ENCODE measurements around the gene PNMA1.

PNMA1 gene

GRCh38 chr14:73750531-73750901, 36.3 kb upstream of the PNMA1 start:
- DNase-seq: peak in 1 of 14 donors; percentile 75

DNA sequence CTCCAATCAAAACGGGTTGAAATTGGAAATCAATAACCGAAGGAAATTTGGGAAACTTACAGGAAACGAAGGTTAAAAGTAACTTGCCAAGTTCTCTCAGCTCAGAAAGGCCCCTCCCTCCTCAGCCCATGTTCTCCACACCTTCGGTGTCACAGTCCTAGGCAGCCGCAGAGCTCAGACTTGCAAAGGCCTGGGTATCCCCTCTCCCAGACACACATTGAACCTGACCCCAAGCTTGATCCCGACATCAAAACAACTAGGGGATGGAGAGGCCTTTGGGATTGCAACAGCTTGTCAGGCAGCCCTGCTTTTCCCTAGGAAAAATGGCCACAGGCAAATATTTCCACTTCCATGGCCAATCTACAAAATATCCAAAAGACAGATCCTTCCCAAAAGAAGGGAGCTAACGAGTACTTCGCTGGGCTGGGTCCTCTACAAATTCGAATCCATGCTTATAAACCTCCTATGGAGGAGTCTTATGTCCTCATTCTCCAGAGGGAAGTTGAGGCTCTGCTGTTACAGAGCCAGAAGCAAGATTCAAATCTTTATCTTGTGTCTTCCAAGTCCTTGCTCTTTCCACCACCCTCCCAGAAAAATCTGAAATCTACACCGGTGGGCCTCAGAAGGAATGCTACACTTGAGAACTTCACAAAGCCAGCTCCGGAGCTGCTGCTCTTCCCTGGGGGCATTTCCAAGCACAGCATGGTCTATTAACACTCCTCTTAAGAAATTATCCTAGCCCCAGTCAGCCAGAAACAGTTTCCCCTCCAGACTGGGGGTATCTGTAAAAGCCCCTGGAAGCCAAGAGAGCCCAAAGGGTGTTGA, 35.7 kb upstream of the PNMA1 start:
- DNase-seq: no peak

GRCh38 chr14:73748858-73749357, 34.7 kb upstream of the PNMA1 start:
- no peak for DNase-seq

GRCh38 chr14:73747379-73748211, 33.4 kb upstream of the PNMA1 start:
- DNase-seq: no peak

DNA sequence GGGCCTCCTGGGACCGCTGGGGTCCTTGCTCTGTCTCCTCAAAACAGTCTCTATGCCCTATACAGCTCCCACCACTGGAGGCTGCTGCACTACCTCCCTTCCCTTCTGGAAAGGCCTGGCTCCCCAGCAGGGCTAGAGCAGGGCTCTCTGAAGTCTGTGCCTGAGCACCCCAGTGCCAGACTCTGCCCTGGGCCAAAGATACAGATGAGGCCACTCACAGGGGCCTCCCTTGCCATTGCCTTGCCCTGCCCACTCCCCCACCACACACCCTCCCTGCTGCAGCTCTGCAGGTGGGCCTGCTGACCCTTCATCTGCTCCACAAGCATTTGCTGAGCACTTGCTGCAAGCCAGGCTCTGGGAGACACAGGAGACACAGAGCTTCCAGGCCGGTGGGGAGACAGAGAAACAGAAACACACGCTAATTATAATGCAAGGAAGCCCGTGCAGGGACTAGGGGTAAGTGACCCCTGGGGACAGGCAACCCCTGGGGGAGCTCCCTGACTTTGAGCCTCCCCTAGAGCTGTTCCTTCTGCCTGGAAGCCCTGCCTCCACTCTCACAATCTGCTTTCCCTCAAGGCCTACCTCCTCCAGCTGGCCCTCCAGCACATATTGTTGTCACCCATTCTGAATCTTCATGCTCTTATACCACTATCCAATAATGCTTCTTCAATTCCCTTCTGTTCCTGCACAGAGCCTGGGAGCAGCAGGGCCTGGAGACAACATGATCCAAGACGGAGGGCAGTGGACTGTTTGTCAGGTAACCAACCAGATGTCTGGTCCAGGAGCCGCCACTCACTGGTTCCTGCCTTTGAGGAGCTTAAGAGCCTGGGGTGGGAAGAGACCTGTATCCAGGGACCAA, 32.6 kb upstream of the PNMA1 start:
- DNase-seq: no peak

- no peak for DNase-seq
Observed at GRCh38 chr14:73745571-73746519, 31.7 kb upstream of the PNMA1 start.

- no peak for DNase-seq
Observed at GRCh38 chr14:73744874-73745529, 30.8 kb upstream of the PNMA1 start.

GRCh38 chr14:73744175-73744867, 30.1 kb upstream of the PNMA1 start:
- DNase-seq: peak in 6 of 14 donors; percentile 16 to 60 (median 28)

DNA sequence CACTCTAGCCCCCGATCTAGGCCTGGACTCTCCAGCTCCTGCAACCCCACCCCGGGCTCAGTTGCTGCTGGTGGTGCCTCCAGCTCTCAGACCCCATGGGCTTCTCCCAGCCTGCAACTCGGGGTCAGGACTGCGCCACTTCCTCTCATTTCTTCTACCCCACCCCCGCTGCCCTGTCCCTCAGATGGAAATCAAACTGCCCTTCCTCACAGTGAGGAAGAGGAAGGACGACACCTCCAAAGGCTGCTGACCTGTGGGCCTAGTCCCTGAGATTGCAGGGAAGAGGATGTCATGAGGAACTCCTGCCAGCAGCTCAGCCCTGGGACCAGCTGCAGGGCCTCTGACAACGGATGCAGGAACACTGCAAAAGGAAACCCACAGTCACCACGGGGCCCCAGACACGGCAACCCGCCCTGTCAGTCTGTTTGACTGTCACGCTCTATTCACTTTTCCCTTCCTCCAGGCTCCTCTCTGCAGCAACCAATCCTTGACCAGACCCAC, 29.3 kb upstream of the PNMA1 start:
- DNase-seq: peak in 4 of 14 donors; percentile 17 to 50 (median 27)

DNA sequence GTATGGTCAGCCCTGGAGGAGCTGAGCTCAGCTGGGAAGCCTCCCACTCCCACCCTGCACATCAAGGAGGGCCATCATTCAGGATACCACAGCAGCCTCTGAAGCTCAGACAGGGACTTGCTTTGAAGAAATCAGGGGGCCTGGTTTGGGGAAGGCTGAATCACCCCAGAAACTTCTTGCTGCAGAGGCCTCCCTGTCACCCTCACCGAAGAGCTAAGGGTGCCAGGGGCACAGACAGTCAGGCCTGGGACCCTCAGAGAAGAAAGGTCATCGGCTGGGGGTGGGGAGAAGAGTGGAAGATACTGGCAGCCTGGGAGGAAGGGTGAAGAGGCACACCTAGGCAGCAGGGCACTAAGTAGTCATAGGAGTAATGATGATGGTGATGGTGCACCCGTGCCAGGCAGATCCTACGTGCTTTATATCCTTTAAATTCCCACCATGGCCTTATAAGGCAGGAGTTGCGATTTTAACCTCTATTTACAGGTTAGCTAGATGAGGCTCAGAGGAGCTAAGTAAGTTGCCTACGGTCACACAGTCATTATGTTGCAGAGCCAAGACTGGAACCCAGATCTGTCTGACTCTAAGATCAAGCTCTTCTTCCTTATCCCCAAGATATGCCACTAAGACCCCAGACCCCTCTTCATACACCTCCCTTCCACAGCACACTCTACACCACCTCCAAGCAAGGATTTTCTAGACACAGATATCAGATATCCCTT, 28.5 kb upstream of the PNMA1 start:
- DNase-seq: no peak

DNA sequence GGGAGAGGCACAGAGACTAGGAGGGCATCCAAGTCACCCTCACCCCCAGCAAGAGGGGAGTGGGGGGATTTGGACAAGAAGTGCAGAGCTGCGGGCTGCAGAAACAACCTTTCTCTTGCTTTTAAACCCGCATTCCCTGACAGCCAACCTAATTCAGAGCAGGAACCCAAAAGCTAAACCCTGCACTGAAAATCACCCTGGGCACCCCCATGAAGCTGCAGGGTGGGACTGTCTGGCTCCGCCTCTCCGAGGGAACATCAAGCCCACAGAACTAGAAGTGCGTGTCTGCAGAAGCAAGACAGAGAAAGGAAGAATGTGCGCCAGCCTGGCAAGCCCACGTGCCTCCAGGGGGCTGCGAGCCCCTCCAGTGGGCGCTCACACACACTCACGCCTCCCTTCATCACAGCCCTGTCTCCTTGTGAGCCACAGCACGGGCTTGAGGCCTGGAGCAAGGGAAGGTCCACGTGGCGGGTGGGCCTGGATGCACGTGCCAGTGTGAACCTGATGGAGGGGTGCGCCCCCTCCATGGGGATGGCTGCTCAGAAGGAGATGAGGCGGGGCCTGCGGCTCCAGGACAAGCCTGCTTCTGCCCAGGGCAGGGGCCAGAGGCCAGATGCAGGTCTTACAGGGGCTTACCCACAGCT, 27.8 kb upstream of the PNMA1 start:
- DNase-seq: peak in 1 of 14 donors; percentile 10

DNA sequence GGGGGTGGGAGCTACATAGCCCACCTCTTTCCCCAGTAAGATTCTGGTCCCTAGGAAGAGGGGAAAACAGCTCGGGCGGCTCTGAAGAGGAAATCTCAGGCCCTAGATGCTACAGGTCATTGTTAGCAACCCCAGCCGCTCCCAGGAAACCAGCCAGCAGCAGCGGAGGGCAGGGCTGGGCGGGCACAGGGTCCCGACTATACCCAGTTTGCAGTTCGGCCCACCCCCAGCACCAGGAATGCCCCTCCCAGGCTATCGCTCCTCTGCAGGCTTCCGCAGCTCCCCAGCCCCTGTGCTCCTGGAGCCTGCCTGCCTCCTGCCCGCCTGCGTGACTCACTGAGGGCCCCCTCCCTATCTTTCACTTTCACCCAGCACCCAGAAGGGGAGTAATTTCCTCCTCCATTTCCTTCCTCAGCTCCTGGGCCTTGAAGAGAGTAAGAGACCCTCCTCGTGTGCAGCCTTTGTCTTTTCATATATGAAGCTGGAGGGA, 27.2 kb upstream of the PNMA1 start:
- peak in 5 of 14 donors; percentile 24 to 58 (median 27) for DNase-seq

- DNase-seq: no peak
Observed at GRCh38 chr14:73740618-73741326, 26.6 kb upstream of the PNMA1 start.

DNA sequence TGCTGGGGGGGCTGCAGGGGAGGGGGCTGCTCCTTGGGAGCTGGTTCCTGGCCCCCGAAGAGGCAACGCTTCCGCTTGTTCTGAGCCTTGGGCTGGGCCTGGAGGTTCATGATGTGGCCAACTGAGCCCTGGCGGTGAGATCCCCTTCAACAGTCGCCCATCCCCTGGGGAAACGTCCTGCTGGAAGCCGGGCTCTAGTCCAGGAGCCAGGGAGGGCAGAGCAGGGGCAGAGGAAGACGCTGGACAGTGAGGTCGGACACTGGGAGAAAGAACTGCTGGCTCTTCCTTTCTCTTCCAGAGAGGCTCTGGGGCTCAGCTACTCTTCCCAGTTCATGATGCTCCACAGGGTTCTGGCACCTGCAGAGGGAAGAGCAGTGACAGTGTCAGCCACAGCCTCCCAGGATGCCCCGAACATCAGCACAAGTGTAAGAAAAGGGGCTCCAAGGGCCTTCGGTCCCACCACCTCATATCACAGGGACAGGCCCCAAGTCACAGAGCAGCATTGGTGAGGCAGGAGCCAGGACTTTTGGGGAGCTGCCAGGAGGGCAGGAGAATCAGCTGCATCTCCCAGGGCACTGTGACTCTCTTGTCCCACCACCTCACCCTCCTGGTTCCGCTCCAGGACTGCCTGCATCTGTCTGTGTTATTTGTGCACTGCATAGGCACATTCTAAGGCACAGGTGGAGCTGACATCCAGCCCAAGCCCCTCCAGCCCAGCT, 25.9 kb upstream of the PNMA1 start:
- no peak for DNase-seq

GRCh38 chr14:73739174-73739898, 25.2 kb upstream of the PNMA1 start:
- no peak for DNase-seq

DNA sequence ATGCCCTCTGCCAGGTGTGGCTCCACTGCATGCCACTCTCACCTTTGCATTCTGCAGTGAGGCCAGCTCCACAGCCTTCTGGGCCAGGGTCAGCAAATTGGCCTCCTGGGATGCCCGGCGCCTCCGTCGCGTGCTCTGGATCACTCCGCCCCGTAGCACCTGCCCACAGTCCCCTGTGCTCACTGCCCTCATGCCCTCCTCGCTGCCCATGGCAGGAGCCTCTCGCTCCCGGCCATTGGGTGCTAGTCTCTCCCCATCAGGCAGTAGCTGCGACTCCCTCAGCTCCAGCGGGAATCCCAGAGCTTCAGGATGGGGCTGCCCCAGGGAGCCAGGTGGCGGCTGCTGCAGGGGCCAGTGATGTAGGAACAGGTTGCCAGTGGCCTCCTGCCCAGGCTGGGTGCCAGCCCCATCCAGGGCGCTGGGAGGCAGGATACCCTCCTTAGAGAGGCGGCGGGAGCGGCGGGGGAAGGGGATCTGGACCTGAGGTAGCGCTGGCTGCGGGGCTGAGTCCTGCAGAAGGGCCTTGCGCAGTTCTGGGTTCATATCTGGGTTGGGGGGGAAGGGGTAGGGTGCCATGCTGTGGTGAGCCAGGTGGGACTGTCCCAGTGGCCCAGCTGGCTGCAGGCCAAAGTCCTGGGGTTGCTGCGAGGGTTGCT, 24.5 kb upstream of the PNMA1 start:
- DNase-seq: no peak
